NCI-H2196 treated with DMSO at 0.1 percent for 48 hours (cell line): ENCODE measurements around the gene TP53I3.
"Not testable (repeated sequence)": the region's sequence is repeated elsewhere in the genome, so short reads cannot be mapped to it uniquely, and the experiment has no call there.

Experiments used
- DNase-seq: peaks from one replicate; lab custom pipeline; 2025; ENCODE audit not compliant: unreplicated experiment; lab: John Stamatoyannopoulos, UW

Gene TP53I3

GRCh38 chr2:24084386-24085199 lies at the start of gene TP53I3:
Gene TP53I3 (minus strand): TSS chr2:24084834. CDS start chr2:24084326, 508 bp downstream.
- peak; percentile 62 for DNase-seq

GRCh38 chr2:24132543-24132942 lies 47.9 kb upstream of the TP53I3 start:
- no peak for DNase-seq

DNA sequence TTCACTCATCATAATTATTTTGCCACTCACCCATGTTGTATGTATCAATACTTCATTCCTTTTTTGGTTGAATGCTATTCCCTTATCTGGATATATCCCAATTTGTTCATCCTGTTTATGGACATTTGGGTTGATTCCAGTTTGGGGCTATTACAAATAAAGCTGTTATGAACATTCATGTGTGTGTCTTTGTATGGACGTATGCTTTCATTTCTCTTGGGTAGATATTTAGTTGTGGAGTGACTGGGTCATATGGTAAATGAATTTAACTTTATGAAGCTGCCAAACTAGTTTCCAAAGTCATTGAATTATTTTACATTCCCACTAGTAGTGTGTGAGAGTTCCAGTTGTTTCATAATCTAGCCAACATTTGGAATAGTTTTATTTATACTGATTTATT lies 41.3 kb upstream of the TP53I3 start:
- no peak for DNase-seq

DNA sequence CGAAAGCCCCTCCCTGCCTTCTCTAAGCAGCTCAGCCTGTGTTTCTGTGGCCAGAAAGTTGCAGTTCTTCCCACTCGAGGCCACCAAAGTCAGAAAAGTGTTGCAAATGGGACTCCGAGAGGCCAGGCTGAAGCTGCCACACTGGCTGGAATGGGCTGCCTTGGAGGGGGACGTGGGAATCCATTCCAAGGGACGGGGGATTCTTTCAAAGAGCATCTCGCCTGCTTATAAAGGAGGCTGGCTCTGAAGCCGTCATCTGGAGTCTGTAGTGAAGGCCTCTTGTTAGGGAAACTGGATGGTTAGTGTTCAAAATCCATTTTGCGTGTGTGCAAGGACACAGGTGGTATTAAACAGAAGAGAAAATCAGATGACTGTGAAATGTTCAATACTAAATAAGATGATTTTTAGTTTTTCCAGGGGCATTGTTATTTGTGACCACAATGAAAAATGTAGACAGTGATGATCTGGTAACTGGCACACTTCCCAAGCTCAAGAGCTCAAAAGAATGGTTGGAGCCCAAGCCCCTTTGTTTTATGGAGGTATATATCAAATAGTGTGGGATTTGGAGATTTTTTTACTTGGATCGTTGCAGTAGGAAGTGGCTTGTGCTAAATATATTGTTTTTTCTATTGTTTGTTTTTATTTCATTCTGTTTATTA lies 39.4 kb upstream of the TP53I3 start:
- DNase-seq, result no peak

DNA sequence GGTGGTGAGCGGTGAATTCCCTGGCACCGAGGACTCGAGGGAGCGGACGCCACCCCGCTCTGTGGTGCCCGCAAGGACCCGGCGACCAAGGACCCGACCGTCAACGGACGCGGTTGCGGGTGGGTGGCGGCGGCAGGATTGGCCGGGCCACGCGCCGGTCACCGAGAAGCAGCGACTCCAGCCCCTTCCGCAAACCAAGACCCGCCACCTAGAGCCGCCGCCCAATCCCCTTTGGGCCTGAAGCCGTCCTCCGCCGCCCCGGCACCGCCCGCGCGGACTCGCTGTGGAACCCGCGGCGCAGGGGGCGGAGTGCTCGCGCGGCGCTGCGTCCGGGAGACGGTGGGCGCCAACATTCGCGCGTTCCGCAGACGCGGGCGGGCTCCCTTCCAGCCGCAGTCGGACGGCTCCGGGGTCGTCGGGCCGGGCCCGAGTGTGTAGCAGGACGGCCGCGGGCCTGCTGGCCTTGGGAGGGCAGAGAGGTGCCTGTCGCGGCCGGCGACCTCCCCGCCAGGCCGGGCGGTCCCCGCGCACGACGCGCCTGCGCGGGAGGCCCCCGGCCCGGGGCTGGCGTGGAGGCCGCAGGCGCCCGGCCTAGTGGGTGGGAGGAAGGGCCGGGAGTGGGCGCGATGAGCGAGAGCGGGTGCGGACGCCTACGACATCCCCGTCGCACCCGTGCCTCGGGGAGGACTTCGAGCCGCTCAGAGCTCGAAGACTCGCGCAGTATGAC lies 38.7 kb upstream of the TP53I3 start, which contains the start of the genes FAM228B and PFN4:
Gene FAM228B (plus strand): TSS at position 275 of the 727 bp plus-strand sequence. CDS start 893 bp downstream, outside the sequence.
Gene PFN4 (minus strand): TSS at position 140 of the 727 bp plus-strand sequence. CDS start 799 bp downstream, outside the sequence.
- DNase-seq, result peak; percentile 62

GRCh38 chr2:24122366-24123194 lies 37.9 kb upstream of the TP53I3 start:
- DNase-seq, result no peak

DNA sequence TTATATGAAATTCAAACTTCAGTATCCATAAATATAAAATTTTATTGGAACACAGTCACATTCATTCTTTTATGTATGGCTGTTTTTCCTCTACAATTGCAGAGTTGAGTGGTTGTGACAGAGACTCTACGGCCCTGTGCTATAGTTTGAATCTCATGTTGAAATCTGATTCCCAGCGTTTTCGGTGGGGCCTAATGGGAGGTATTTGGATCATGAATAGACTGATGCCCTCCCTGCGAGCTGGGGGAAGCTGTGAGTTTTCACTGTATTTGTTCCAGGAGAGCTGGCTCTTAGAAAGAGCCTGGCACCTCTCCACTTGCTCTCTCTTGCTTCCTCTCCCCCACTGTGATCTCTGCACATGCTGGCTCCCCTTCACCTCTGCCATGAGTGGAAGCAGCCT lies 36.8 kb upstream of the TP53I3 start:
- DNase-seq, result no peak

GRCh38 chr2:24121066-24121465 lies 36.4 kb upstream of the TP53I3 start:
- DNase-seq, result no peak

- DNase-seq, result no peak
These were observed 33.3 kb upstream of the TP53I3 start for GRCh38 chr2:24117902-24118301.

- no peak for DNase-seq
These were observed 30.4 kb upstream of the TP53I3 start for GRCh38 chr2:24115057-24115456.

DNA sequence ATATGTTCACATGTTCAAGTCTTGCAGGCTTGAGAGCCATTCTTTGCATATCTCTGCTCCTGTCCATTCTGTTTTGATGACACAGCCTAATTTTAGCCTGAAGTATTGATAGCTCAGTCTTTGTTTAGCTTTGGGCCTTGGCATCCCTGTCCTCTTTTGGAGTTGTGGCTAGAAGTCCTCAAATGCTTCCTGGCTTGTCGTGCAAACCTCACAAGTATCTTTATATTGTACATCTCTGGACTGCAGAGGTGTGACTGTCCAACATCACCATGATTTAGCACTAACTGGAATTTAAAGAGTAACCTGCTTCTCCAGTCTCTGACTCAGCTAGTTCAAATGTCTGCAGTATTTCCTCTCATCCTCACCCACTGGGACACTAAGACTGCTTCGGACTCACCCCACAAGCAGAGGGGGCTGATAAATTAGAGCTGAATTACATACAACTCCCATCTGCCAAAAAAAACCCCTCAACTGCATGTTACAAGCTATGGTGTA lies 26.8 kb upstream of the TP53I3 start:
- DNase-seq, result no peak

DNA sequence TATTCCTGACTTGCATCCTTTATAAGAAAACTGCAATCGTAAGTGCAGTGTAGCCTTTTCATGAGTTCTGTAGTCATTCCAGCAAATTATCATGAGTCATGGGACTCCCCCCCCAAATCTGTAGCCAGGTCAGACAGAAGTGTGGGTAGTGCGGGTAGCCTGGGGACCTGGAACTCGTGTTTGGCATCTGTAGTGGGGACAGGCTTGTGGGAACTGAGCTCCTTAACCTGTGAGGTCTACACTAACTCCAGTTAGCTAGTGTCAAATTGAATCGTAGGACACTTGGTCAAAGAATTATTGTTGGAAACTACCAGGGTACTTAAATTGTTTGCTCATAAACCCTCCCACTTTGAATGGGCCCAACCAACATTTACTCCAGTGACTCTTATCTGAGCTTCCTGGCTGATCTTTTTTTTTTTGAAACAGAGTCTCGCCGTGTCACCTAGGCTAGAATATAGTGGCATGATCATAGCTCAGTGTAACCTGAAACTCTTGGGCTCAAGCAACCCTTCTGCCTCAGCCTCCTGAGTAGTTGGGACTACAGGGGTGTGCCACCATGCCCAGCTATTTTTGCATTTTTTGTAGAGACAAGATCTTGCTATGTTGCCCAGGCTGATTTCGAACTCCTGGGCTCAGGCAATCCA lies 26.1 kb upstream of the TP53I3 start:
- DNase-seq, result no peak

DNA sequence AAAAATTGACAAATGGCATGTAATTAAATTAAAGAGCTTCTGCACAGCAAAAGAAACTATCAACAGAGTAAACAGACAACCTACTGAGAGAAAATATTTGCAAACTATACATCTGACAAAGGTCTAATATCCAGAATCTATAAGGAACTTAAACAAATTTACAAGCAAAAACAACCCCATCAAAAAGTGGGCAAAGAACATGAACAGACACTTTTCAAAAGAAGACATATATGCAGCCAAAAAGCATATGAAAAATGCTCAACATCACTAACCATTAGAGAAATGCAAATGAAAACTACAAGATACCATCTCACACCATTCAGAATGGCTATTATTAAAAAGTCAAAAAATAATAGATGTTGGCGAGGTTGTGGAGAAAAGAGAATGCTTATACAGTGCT lies 24.8 kb upstream of the TP53I3 start:
- DNase-seq, result not testable (repeated sequence)

DNA sequence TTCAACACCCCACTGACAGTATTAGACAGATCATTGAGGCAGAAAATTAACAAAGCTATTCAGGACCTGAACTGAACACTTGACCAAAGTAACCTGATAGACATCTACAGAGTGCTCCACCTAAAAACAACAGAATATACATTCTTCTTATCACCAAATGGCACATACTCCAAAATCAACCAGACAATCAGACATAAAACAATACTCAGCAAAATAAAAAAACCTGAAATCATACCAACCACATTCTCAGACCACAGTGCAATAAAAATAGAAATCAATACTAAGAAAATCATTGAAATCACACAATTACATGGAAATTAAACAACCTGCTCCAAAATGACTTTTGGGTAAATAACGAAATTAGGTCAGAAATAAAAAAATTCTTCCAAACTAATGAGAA lies 22.7 kb upstream of the TP53I3 start:
- DNase-seq, result no peak

DNA sequence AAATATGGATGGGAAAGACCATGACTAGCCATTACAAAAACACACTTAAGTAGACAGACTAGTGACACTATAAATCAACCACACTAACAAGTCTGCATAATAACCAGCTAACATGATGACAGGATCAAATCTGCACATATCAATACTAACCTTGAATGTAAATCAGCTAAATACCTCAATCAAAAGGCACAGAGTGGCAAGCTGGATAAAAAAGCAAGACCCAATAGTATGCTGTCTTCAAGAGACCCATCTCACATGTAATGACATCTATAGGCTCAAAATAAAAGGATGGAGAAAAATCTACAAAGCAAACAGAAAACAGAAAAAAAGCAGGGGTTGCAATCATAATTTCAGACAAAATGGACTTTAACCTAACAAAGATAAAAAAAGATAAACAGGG lies 22.2 kb upstream of the TP53I3 start:
- DNase-seq, result no peak

DNA sequence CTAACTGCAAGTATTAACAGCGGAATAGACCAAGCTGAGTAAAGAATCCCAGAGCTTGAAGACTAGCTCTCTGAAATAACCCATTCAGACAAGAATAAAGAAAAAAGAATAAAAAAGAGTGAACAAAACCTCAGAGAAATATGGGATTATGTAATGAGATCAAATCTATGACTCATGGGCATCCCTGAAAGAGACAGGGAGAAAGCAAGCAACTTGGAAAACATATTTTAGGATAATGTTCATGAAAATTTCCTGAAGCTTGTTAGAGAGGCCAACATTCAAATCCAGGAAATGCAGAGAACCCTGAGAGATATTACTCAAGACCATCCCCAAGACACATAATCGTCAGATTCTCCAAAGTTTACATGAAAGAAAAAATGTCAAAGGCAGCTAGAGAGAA lies 21.2 kb upstream of the TP53I3 start:
- DNase-seq, result no peak

GRCh38 chr2:24104906-24105305 lies 20.3 kb upstream of the TP53I3 start:
- DNase-seq, result no peak

- no peak for DNase-seq
These were observed 19.5 kb upstream of the TP53I3 start for GRCh38 chr2:24104110-24104650.

- no peak for DNase-seq
These were observed 18.0 kb upstream of the TP53I3 start for GRCh38 chr2:24102677-24103076.

- DNase-seq, result no peak
These were observed 17.4 kb upstream of the TP53I3 start for GRCh38 chr2:24101992-24102391.
